Subcutaneous abdominal adipose tissue (tissue), 5 donors: ENCODE results near the gene PEPD.

Experiments
- H3K27ac ChIP-seq: one replicate; pipeline ENCODE4 v1.7.0; 2013; ENCODE audit warnings: low read depth, mild to moderate bottlenecking, inconsistent platforms, low read length, moderate library complexity
- H3K27me3 ChIP-seq, 5 donors: one replicate each; pipeline ENCODE4 v1.7.0; 2013; ENCODE audit warnings: low read length in 5 of 5, inconsistent platforms in 1 of 5; ENCODE audit not compliant: control insufficient read depth in 5 of 5, insufficient read depth in 4 of 5
- H3K36me3 ChIP-seq, 5 donors: one replicate each; pipeline ENCODE4 v1.7.0; 2013; ENCODE audit warnings: low read length in 5 of 5; ENCODE audit not compliant: control insufficient read depth in 5 of 5, insufficient read depth in 5 of 5
- H3K4me1 ChIP-seq, 5 donors: one replicate each; pipeline ENCODE4 v1.7.0; 2013; ENCODE audit warnings: low read length in 5 of 5, mild to moderate bottlenecking in 3 of 5, moderate library complexity in 1 of 5; ENCODE audit not compliant: control insufficient read depth in 5 of 5, insufficient read depth in 5 of 5
- H3K4me3 ChIP-seq, 5 donors: one replicate each; pipeline ENCODE4 v1.7.0; 2013; ENCODE audit warnings: low read length in 5 of 5, low read depth in 1 of 5
- H3K9ac ChIP-seq, 5 donors: one replicate each; pipeline ENCODE4 v1.7.0; 2013; ENCODE audit warnings: low read length in 5 of 5, mild to moderate bottlenecking in 4 of 5, moderate library complexity in 3 of 5
- H3K9me3 ChIP-seq, 5 donors: one replicate each; pipeline ENCODE4 v1.7.0; 2013; ENCODE audit warnings: low read length in 5 of 5; ENCODE audit not compliant: control insufficient read depth in 5 of 5
- donor health status: healthy.
- donor health status: healthy.
- donor health status: healthy.
- donor health status: healthy.
- donor health status: healthy.

Gene PEPD

DNA sequence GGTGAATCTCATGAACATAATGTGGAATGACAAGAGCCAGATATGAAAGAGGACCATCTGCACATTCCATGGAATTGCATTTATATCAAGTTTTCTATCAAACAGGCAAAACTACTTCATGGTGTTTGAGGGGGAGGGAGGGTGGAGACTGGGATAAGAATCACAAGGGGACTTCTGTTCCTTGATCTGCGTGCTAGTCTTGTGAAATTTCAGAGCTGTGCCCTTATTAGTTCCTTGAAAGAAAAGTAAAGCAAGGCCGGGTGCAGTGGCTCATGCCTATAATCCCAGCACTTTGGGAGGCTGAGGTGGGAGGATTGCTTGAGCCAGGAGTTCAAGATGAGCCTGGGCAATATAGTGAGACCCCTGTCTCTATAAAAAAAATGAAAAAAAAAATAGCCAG lies 178.3 kb downstream of the PEPD start:
- Histone ChIP-seq H3K27ac (no peak overlapping the region), H3K36me3 (no peaks in the 10 kb centered on the region), H3K9ac (no peak overlapping the region), H3K4me3 (no peak overlapping the region), H3K27me3 (no peaks in the 10 kb centered on the region), H3K4me1 (peaks cover 5 to 18% (median 14%) of the 10 kb centered on the region in 5 donors), H3K9me3 (no peaks in the 10 kb centered on the region)

DNA sequence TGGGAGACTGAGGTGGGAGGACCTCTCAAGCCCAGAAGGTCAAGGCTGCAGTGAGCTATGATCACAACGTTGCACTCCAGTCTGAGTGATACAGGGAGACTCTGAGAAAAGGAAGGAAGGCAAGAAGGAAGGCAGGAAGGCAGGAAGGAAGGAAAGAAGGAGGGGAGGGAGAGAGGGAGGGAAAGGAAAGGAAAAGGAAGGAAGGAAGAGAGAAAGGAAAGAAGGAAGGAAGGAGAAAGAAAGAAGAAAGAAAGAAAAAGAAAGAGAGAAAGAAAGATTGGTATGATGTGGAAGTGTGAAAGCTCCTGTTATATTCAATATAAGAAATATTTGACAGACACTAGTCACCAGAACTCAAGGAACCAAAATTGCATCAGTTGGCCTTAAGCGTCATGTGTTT lies 180.6 kb downstream of the PEPD start:
- Histone ChIP-seq H3K9ac (no peak overlapping the region), H3K4me3 (no peak overlapping the region), H3K27ac (no peak overlapping the region), H3K9me3 (no peaks in the 10 kb centered on the region), H3K27me3 (no peaks in the 10 kb centered on the region), H3K4me1 (peaks cover 5 to 18% (median 14%) of the 10 kb centered on the region in 5 donors), H3K36me3 (no peaks in the 10 kb centered on the region)

DNA sequence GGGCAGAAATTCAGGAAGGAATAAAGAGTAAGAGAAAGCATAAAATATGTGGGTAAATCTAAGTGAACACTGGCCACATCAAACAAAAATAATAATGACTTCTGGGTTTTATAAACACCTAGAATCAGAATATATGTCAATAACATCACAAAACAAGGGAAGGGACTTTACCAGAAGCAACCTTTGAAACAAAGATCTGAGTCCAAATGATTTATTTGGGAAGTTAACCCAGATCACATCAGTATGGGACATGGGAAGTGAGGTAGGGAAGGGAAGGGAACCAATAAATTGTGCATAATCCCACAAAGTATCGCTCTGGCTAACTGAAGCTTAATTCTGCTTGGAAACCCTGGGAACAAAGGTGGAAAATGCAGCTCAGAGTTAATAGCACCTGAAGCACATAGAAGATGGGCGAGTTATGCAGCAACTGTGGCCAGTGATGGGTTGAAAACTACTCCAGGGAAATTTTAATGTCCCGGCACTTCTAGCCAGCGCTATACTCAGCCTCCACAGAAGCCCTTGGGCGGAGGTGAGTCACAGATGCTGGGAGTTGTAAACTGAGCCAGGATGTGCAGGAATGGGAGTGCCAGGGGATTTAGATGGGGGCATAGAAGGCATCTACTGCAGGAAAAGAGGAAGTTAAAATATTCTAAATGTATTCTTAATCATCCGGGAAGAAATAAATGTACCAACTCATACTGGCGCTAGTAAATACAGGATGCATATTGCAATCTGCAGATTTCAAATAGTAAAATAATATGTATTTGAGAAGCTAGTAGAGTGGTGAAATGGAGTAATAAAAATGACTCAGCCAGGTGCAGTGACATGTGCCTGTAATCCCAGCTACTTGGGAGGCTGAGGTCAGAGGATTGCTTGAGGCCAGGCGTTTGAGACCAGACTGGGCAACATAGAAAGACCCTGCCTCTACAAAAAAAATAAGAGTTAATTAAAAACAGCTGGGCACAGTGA lies 182.3 kb downstream of the PEPD start:
- no peaks in the 10 kb centered on the region for H3K27me3 ChIP-seq
- H3K27ac ChIP-seq: no peak overlapping the region
- H3K36me3 ChIP-seq: no peaks in the 10 kb centered on the region

More for the DNA sequence above, 182.3 kb downstream of the PEPD start:
- Histone ChIP-seq H3K4me1 (peaks cover 4 to 8% (median 7%) of the 10 kb centered on the region in 5 donors), H3K9me3 (no peaks in the 10 kb centered on the region), H3K9ac (no peak overlapping the region), H3K4me3 (no peak overlapping the region)
